ENCODE data around the gene ABHD3.
"Not testable (repeated sequence)": the region's sequence is repeated elsewhere in the genome, so short reads cannot be mapped to it uniquely, and the experiment has no call there.

Gene ABHD3

DNA sequence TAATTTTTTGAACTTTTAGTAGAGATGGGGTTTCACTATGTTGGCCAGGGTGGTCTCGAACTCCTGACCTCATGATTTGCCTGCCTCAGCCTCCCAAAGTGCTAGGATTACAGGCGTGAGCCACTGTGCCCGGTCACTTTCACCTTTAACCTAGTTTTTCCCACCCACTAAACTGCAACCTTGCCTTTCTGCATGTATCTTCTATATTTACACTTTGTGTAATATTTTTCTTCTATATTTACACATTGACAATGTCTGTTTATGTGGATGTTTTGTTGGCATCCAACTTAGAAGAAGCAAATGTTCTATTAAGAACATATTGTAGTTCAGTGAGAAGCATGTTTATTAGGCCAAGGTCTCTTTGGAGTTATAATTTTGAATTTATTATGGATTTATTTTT is 65.8 kb downstream of the ABHD3 start:
- DNase-seq, result no peak

DNA sequence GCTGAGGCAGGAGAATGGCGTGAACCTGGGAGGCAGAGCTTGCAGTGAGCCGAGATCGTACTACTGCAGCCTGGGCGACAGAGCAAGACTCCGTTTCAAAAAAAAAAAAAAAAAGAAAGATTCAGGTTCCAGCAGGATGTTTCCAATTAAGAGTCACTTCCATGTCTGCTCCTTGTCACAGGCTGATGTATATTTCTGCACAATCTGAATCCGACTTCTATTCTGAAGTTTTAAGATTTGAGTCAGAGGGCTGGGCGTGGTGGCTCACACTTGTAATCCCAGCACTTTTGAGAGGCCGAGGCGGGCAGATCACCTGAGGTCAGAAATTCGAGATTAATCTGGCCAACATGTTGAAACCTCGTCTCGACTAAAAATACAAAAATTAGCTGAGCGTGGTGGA is 67.8 kb downstream of the ABHD3 start:
- no peak for DNase-seq

DNA sequence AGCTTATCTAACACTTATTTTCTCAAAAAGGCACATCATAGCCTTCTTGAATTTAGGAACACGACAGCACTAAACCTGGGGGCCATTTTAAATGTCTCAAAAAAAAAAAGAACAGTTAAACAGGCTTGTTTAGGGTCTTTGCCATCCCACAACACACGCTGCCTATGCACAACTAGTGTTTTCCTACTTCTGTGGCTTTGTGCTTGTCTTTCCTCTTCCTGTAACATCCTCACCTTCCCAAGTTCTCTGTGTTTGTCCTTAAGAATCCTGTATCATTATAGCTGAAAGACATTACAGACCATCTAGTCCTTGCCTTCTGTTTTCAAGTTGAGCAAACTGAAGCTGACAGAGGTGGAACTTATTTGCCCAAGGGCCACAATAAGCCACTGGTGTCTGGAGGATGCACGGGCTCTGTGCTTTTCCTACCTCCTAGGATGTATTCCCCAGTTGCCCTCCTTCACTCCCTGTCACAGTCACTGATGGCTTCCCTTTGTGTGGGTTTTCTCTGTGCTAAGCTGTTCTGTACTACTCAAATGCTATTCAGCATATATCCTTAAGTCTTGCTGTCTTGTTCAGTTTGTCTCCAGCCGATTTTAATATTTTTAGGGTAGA is 69.9 kb downstream of the ABHD3 start:
- no peak for DNase-seq

DNA sequence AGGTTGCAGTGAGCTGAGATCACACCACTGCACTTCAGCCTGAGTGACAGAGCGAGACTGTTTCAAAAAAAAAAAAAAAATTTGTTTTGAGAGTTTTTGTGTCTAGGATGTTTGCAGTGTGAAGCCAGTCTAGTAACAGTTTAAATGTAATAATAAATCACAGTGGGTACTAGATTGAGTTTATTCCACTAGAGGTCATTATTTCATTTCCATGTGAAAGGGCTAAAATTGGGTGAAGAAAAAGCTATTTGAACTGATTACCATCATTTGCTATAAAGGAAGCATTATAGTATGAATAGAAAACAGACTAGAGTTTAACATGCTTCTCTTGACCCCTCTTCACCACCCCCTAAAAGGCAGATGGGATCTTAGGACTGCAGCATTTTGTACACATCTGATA is 72.2 kb downstream of the ABHD3 start:
- no peak for DNase-seq

DNA sequence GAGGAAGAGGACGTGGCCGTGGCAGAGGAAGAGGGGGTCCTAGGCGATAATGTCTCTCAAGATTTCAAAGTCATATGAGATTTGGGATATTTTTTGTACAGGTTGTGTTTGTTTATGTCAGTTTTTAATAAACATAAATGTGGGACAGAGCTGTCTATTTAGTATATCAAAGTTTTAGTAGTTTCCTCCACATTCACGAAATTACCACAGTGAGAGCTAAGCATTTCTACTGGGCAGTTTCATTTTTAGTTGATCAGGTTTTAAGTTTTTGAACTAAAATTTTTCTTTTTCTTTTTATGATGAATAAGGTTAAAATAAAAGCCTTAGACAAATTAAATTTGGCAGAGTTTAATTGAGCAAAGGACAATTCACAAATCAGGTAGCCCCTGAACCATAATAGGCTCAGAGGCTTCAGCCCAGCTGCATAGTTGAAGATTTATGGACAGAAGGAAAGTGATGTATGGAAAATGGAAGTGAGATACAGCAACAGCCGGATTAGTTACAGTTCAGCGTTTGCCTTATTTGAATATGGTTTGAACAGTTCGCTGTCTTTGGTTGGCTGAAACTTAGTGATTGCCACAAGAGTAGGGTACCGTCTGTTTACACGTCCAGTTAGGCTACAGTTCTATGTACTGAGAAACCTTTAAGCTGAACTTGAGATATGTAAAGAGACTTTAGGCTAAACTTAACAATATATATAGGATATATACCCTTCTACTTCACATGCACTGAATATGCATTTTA is 75.3 kb downstream of the ABHD3 start:
- no peak for DNase-seq

DNA sequence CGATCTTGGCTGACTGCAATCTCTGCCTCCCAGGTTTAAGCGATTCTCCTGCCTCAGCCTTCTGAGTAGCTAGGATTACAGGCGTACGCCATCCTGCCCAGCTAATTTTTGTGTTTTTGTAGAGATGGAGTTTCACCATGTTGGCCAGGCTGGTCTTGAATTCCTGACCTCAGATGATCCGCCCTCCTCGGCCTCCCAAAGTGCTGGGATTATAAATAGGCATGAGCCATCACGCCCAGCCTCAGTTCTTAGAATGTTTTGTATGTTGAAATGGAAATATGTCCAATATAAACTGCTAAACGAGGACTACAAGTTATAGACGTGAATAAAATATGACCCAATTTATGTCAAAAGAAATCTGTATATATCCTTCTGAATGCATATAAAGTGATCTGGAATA is 82.9 kb downstream of the ABHD3 start:
- DNase-seq, result not testable (repeated sequence)

DNA sequence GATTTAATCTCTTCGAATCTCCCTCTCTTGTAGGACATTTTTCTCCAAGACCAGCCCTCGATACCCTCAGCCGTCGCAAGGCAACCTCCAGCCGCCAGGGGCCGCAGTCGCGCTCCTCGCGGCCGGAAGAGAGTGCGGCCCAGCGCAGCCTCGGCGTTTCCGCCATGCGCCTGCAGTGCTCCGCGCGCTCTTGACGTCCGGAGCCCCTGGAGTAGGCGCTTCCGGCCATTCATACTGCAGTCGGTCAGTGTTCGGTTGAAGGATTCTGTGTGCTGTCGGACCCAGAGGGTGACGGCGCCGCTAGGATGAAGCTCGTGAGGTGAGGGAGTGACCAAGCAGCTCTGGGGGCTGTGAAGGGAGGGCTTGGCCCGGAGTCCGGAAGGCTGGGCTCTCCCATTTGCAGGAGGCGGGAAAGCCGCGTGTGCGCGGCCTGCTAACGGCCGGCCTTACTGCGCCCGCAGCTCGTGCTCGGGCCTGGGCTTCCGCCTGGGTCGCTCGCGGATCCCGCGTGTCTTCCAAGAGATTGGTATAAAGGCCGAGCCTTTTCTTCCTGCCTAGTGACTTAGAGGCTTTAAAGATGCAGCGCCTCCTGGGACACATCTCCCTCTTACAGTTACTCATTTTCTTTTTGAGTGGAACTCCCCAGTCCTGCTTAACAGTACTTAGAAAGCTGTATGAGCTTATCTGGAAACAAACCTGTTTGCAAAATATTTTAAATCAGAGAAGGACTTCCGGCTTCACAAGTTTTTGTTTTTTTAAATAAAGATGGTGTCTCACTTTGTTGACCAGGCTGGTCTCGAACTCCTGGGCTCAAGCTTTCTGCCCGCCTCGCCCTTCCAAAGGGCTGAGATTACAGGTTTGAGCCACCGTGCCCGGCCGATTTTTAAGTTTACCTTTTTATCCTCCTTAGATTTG is 92.2 kb downstream of the ABHD3 start, which contains the start of gene SNRPD1:
TSS of gene SNRPD1 (plus strand) at position 190 of the 915 bp plus-strand sequence. CDS start at position 306, 116 bp downstream.
- DNase-seq, result peak; percentile 97

GRCh38 chr18:21611401-21612124 is 93.0 kb downstream of the ABHD3 start:
- not testable (repeated sequence) for DNase-seq

GRCh38 chr18:21605213-21605612 is 99.4 kb downstream of the ABHD3 start:
- DNase-seq, result no peak

DNA sequence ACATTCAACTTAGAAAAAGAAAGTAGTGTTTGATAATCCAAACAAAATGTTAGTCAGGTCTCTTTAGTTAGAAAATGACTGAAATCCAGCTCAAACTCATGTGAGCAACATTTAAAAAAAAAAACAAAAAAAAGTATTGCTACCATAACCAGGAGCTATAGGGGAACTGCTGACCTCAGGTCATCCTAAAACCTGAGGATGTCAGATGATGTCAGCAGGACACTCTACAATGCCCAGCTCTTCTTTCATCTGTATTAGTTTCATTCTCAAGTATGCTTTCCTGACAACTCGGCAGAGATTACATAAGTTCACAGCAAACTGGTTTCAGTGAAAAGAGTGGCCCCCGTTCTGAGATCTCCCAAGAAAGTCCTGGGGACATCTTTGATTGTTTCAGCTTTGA is 99.9 kb downstream of the ABHD3 start:
- DNase-seq, result peak; percentile 73

DNA sequence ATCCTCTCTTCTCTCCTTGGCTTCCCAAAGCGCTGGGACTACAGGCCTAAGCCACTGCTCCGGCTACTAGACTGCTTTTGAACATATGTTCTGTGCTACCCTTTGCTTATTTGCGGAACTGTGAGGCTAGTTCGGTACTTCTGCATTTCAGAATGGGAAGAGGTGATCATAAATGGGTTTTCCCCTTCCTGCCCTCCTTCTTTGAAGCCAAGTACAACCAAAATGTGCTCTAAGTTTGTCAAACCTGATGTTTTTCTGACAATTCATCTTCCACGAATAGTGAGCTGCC is 102.3 kb downstream of the ABHD3 start:
- no peak for DNase-seq
